Cardiac fibroblast (primary cell): Measurements from ENCODE around the gene NFIL3.

Source experiments
- DNase-seq, 2 donors: peaks; one replicate each; pipeline versions ENCODE4 v3.0.0 to v3.0.0-alpha.2; 2010; ENCODE audit warnings: low read depth in 2 of 2
- H3K4me3 ChIP-seq, 2 donors: replicated peaks in 1 of 2; 1 replicate in 1 of 2; 2 replicates in 1 of 2; pipeline ENCODE4 v1.5.1; 2011; ENCODE audit warnings: low read depth in 2 of 2, low read length in 2 of 2, mild to moderate bottlenecking in 2 of 2, moderate library complexity in 1 of 2
- CTCF ChIP-seq: IDR thresholded peaks from one replicate; pipeline ENCODE4 v1.5.1; 2011; ENCODE audit warnings: low read depth, mild to moderate bottlenecking, low read length, inconsistent platforms

Gene NFIL3

GRCh38 chr9:91361291-91362050, 62.2 kb downstream of the NFIL3 start, which contains the start of gene AUH:
TSS of gene AUH (minus strand) at chr9:91361918. CDS start at chr9:91361889, 29 bp downstream.
- H3K4me3 ChIP-seq = peak within 1 kb of the TSS; percentile 85 to 90
- TF ChIP-seq CTCF = no peak

GRCh38 chr9:91360551-91361290, 62.9 kb downstream of the NFIL3 start:
- H3K4me3 ChIP-seq = peak overlapping the region; percentile 85 to 90
- no peak for DNase-seq
- no peak for TF ChIP-seq CTCF

More at GRCh38 chr9:91361291-91362050, 62.2 kb downstream of the NFIL3 start, which contains the start of gene AUH:
- peak; percentile 73 to 83 for DNase-seq

- peak overlapping the region in 1 of 2 donors; percentile 85 for H3K4me3 ChIP-seq
- no peak for DNase-seq
- no peak for TF ChIP-seq CTCF
These were observed 63.7 kb downstream of the NFIL3 start for GRCh38 chr9:91359734-91360470.

GRCh38 chr9:91359083-91359482, 64.5 kb downstream of the NFIL3 start:
- no peak for TF ChIP-seq CTCF
- DNase-seq = no peak
- no peak overlapping the region for H3K4me3 ChIP-seq
